Trophoblast cell (in vitro differentiated cells and primary cell): ENCODE results near the gene PSMB3.

Experiments
- DNase-seq, 2 donors: peaks; one replicate each; pipeline ENCODE4 v3.0.0-alpha.2; 2016
- H2AFZ ChIP-seq: 2 replicates; pipeline ENCODE4 v1.6.1; 2013; ENCODE audit warnings: low read length, moderate library complexity, mild to moderate bottlenecking; ENCODE audit not compliant: insufficient read depth, poor library complexity
- H2AK5ac ChIP-seq: 2 replicates; pipeline ENCODE4 v1.6.1; 2013; ENCODE audit warnings: mild to moderate bottlenecking, low read length
- H2BK120ac ChIP-seq: 2 replicates; pipeline ENCODE4 v1.6.1; 2013; ENCODE audit warnings: low read length, mild to moderate bottlenecking, moderate library complexity; ENCODE audit not compliant: insufficient read depth, poor library complexity
- H2BK12ac ChIP-seq: 2 replicates; pipeline ENCODE4 v1.6.1; 2013; ENCODE audit warnings: mild to moderate bottlenecking, low read length, moderate library complexity
- H2BK5ac ChIP-seq: 2 replicates; pipeline ENCODE4 v1.6.1; 2013; ENCODE audit warnings: low read length, low read depth, moderate library complexity, mild to moderate bottlenecking; ENCODE audit not compliant: poor library complexity
- H3K14ac ChIP-seq: 2 replicates; pipeline ENCODE4 v1.6.1; 2013; ENCODE audit warnings: mild to moderate bottlenecking, low read length
- H3K18ac ChIP-seq: 2 replicates; pipeline ENCODE4 v1.6.1; 2013; ENCODE audit warnings: mild to moderate bottlenecking, low read length
- H3K23ac ChIP-seq: 2 replicates; pipeline ENCODE4 v1.6.1; 2013; ENCODE audit warnings: low read length
- H3K27ac ChIP-seq: 2 replicates; pipeline ENCODE4 v1.5.1; 2013; ENCODE audit warnings: low read depth, mild to moderate bottlenecking, inconsistent platforms, low read length, moderate library complexity
- H3K27me3 ChIP-seq: 2 replicates; pipeline ENCODE4 v1.6.1; 2013; ENCODE audit warnings: inconsistent platforms, mild to moderate bottlenecking, low read length, moderate library complexity; ENCODE audit not compliant: insufficient read depth
- H3K36me3 ChIP-seq, 2 experiments: 1 replicate in 1 of 2; 2 replicates in 1 of 2; pipeline ENCODE4 v1.6.1; 2013; ENCODE audit warnings: low read length in 2 of 2, mild to moderate bottlenecking in 2 of 2, moderate library complexity in 1 of 2; ENCODE audit not compliant: insufficient read depth in 2 of 2, control insufficient read depth in 1 of 2
- H3K4ac ChIP-seq: 2 replicates; pipeline ENCODE4 v1.6.1; 2013; ENCODE audit warnings: low read depth, mild to moderate bottlenecking, low read length, moderate library complexity
- H3K4me1 ChIP-seq, 2 experiments: 1 replicate in 1 of 2; 2 replicates in 1 of 2; pipeline ENCODE4 v1.6.1; 2013; ENCODE audit warnings: low read length in 2 of 2, mild to moderate bottlenecking in 2 of 2, moderate library complexity in 1 of 2; ENCODE audit not compliant: insufficient read depth in 2 of 2, control insufficient read depth in 1 of 2
- H3K4me2 ChIP-seq: 2 replicates; pipeline ENCODE4 v1.6.1; 2013; ENCODE audit warnings: inconsistent platforms, mild to moderate bottlenecking, low read length, moderate library complexity
- H3K4me3 ChIP-seq: 2 replicates; pipeline ENCODE4 v1.5.1; 2013; ENCODE audit warnings: mild to moderate bottlenecking, low read depth, low read length, inconsistent platforms
- H3K79me1 ChIP-seq: one replicate; pipeline ENCODE4 v1.6.1; 2013; ENCODE audit warnings: low read length
- H3K79me2 ChIP-seq: 2 replicates; pipeline ENCODE4 v1.6.1; 2013; ENCODE audit warnings: low read length, mild to moderate bottlenecking; ENCODE audit not compliant: control insufficient read depth, insufficient read depth, poor library complexity
- H3K9ac ChIP-seq: 2 replicates; pipeline ENCODE4 v1.6.1; 2013; ENCODE audit warnings: mild to moderate bottlenecking, low read length
- H3K9me3 ChIP-seq: 2 replicates; pipeline ENCODE4 v1.6.1; 2013; ENCODE audit warnings: low read depth, mild to moderate bottlenecking, control low read depth, inconsistent platforms, low read length; ENCODE audit not compliant: insufficient read depth
- H4K12ac ChIP-seq: 2 replicates; pipeline ENCODE4 v1.6.1; 2013; ENCODE audit warnings: low read depth, mild to moderate bottlenecking, low read length, moderate library complexity
- H4K8ac ChIP-seq: 2 replicates; pipeline ENCODE4 v1.6.1; 2013; ENCODE audit warnings: low read depth, mild to moderate bottlenecking, low read length, moderate library complexity
- H4K91ac ChIP-seq: one replicate; pipeline ENCODE4 v1.6.1; 2013; ENCODE audit warnings: low read depth, mild to moderate bottlenecking, low read length, moderate library complexity
- WGBS: extraction: QIAGEN DNeasy Blood & Tissue Kit; methylation state at CpG from one replicate; pipeline ENCODE4 v1.1.7; 2013; ENCODE audit warnings: missing lambda C conversion rate; ENCODE audit not compliant: insufficient read length, insufficient coverage; ENCODE audit errors: extremely low coverage; 5-methylcytosine and 5-hydroxymethylcytosine counted together

The PSMB3 gene

GRCh38 chr17:38732376-38733281 lies 19.9 kb upstream of the PSMB3 start:
- H2BK12ac ChIP-seq: no peak overlapping the region

DNA sequence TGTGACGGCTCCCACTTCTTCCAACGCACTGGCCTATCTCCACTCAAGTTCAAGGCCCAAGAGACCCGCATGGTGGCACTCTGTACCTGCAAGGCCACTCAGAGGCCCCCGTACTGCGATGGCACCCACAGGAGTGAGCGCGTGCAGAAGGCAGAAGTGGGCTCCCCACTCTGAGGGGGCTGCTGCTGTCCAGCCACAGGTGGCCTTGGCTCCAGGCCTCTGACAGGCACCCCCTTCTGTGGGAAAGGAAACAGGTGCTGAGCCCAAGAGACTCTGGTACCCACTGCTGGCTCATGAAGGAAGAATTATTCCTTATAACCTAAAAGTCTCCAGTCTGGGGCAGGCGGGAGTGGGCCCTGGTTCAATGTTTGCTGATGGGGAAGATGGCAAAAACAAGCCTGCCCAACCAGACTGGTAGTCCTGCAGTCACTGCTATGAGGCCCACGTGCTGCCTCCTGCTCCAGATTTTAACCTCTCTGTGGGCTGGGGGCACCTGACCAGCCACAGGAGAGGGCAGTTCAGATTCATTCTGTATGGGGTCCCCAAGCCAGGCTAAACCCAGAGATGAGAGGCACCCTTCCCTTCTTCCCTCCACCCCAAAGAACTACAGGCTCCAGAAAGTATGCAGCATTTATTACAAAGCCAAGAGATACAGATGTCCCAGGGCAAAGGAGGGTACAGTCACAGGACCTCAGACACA lies 19.1 kb upstream of the PSMB3 start:
- Histone ChIP-seq H4K91ac (no peak overlapping the region), H3K36me3 (peaks cover 44 to 46% of the 10 kb centered on the region in 2 experiments), H3K4me3 (no peak overlapping the region), H2BK12ac (no peak overlapping the region), H3K79me2 (peaks cover 6% of the 10 kb centered on the region), H3K9me3 (no peaks in the 10 kb centered on the region), H2AK5ac (no peak overlapping the region), H3K79me1 (peaks cover 8% of the 10 kb centered on the region), H4K8ac (no peak overlapping the region), H3K14ac (no peak overlapping the region), H3K18ac (no peak overlapping the region), H3K4me1 (peaks cover 0 to 9% of the 10 kb centered on the region in 2 experiments), H3K27ac (no peak overlapping the region), H3K4me2 (no peak overlapping the region), H4K12ac (no peak overlapping the region), H3K27me3 (no peaks in the 10 kb centered on the region), H2BK5ac (no peak overlapping the region), H3K23ac (no peak overlapping the region), H3K9ac (no peak overlapping the region), H3K4ac (no peak overlapping the region), H2BK120ac (no peak overlapping the region), H2AFZ (no peak overlapping the region)
- DNase-seq: no peak
- WGBS: no CpG with 5 or more reads among the region's 9 CpGs

More at GRCh38 chr17:38732376-38733281, 19.9 kb upstream of the PSMB3 start:
- H2BK120ac ChIP-seq: no peak overlapping the region
- H3K9ac ChIP-seq: no peak overlapping the region
- H3K18ac ChIP-seq: no peak overlapping the region
- H3K4ac ChIP-seq: no peak overlapping the region
- H3K27ac ChIP-seq: no peak overlapping the region
- H3K23ac ChIP-seq: no peak overlapping the region
- H3K79me2 ChIP-seq: peaks cover 6% of the 10 kb centered on the region
- no peak overlapping the region for H2AFZ ChIP-seq
- peaks cover 0 to 9% of the 10 kb centered on the region in 2 experiments for H3K4me1 ChIP-seq
- H3K79me1 ChIP-seq: peaks cover 8% of the 10 kb centered on the region
- no peak for DNase-seq
- H2AK5ac ChIP-seq: no peak overlapping the region
- H3K9me3 ChIP-seq: no peaks in the 10 kb centered on the region
- no peak overlapping the region for H4K91ac ChIP-seq
- no peak overlapping the region for H3K14ac ChIP-seq
- peaks cover 38 to 40% of the 10 kb centered on the region in 2 experiments for H3K36me3 ChIP-seq
- no peaks in the 10 kb centered on the region for H3K27me3 ChIP-seq
- H3K4me2 ChIP-seq: no peak overlapping the region
- H4K12ac ChIP-seq: no peak overlapping the region
- no peak overlapping the region for H3K4me3 ChIP-seq
- H4K8ac ChIP-seq: no peak overlapping the region
- no peak overlapping the region for H2BK5ac ChIP-seq
- WGBS: no CpG with 5 or more reads among the region's 7 CpGs

GRCh38 chr17:38733982-38734973 lies 18.3 kb upstream of the PSMB3 start:
- Histone ChIP-seq H3K27ac (no peak overlapping the region), H3K14ac (no peak overlapping the region), H3K9ac (no peak overlapping the region), H2AK5ac (no peak overlapping the region), H4K8ac (no peak overlapping the region), H3K23ac (no peak overlapping the region), H3K27me3 (no peaks in the 10 kb centered on the region), H3K36me3 (peaks cover 52 to 55% of the 10 kb centered on the region in 2 experiments), H3K79me1 (peaks cover 8% of the 10 kb centered on the region), H3K9me3 (no peaks in the 10 kb centered on the region), H2BK5ac (no peak overlapping the region), H3K79me2 (peaks cover 6% of the 10 kb centered on the region), H3K4ac (no peak overlapping the region), H4K91ac (no peak overlapping the region), H2BK12ac (no peak overlapping the region), H3K4me3 (no peak overlapping the region), H3K4me1 (peaks cover 0 to 9% of the 10 kb centered on the region in 2 experiments), H2BK120ac (no peak overlapping the region), H4K12ac (no peak overlapping the region), H2AFZ (no peak overlapping the region), H3K4me2 (no peak overlapping the region), H3K18ac (no peak overlapping the region)
- WGBS: no CpG with 5 or more reads among the region's 15 CpGs
- peak in 1 of 2 donors; percentile 18 for DNase-seq
